ENCODE measurements around the gene FKBP8.

Gene FKBP8

GRCh38 chr19:18539372-18539771 is 4.0 kb downstream of the FKBP8 start:
- TF ChIP-seq CTCF (IDR thresholded peaks at IDR 0.05) = no peak
- Histone ChIP-seq H3K4me3 (no peak overlapping the region), H3K27ac (no peak overlapping the region)
- no peak for DNase-seq (ENCODE audit: low spot score)

GRCh38 chr19:18538115-18538514 is 5.3 kb downstream of the FKBP8 start:
- H3K27ac ChIP-seq = no peak overlapping the region
- no peak for TF ChIP-seq CTCF (IDR thresholded peaks at IDR 0.05)
- H3K4me3 ChIP-seq = no peak overlapping the region
- DNase-seq (ENCODE audit: low spot score) = no peak

GRCh38 chr19:18537431-18537830 is 5.9 kb downstream of the FKBP8 start:
- H3K27ac ChIP-seq = no peak overlapping the region
- no peak overlapping the region for H3K4me3 ChIP-seq
- no peak for DNase-seq (ENCODE audit: low spot score)
- no peak for TF ChIP-seq CTCF (IDR thresholded peaks at IDR 0.05)

GRCh38 chr19:18536475-18536874 is 6.9 kb downstream of the FKBP8 start:
- no peak overlapping the region for H3K27ac ChIP-seq
- DNase-seq (ENCODE audit: low spot score) = no peak
- no peak for TF ChIP-seq CTCF (IDR thresholded peaks at IDR 0.05)
- H3K4me3 ChIP-seq = no peak overlapping the region

- H3K4me3 ChIP-seq = no peak overlapping the region
- H3K27ac ChIP-seq = no peak overlapping the region
- no peak for TF ChIP-seq CTCF (IDR thresholded peaks at IDR 0.05)
- DNase-seq (ENCODE audit: low spot score) = no peak
Measured at GRCh38 chr19:18533058-18533457, 10.3 kb downstream of the FKBP8 start.

- TF ChIP-seq CTCF (IDR thresholded peaks at IDR 0.05) = no peak
- no peak overlapping the region for H3K4me3 ChIP-seq
- H3K27ac ChIP-seq = no peak overlapping the region
- no peak for DNase-seq (ENCODE audit: low spot score)
Measured at GRCh38 chr19:18532168-18532890, 11.0 kb downstream of the FKBP8 start.

GRCh38 chr19:18531485-18531884 is 11.9 kb downstream of the FKBP8 start:
- no peak for TF ChIP-seq CTCF (IDR thresholded peaks at IDR 0.05)
- no peak for DNase-seq (ENCODE audit: low spot score)
- Histone ChIP-seq H3K27ac (no peak overlapping the region), H3K4me3 (no peak overlapping the region)
